HG02938 (cell line): ENCODE data around the gene CNGA2.

Experiments
- ATAC-seq: cut with Tn5 transposase; IDR thresholded peaks from one replicate; pipeline ENCODE4 v1.9.1; 2021; ENCODE audit warnings: mild to moderate bottlenecking, moderate library complexity; ENCODE audit not compliant: unreplicated experiment

Gene CNGA2

DNA sequence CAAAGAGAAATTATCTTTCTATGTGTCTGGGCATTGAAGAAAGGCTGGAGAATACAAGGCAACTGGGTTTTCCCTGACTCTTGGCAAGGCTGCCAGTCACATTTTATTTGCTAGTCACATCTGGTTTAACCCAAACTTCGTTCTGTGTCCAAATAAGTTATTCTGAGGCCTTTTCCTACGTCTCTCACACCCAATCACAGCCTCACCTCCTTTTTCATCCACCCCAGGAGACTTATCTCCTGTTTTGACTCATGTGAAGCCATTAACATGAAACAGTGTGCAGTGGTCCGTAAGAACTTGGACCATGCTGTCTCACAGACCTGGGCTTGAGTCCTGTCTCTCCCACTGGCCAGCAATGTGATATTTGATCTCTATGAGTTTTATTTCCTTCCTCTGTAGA is 59.3 kb downstream of the CNGA2 start:
- ATAC-seq = no peak
